ENCODE results near the gene OXSR1.
"Not testable (repeated sequence)": the region's sequence is repeated elsewhere in the genome, so short reads cannot be mapped to it uniquely, and the experiment has no call there.

OXSR1 gene

GRCh38 chr3:38276917-38277630 lies 111.7 kb downstream of the OXSR1 start:
- no peak for TF ChIP-seq CTCF (IDR thresholded peaks at IDR 0.05)
- H3K9me3 ChIP-seq: no peaks in the 10 kb centered on the region
- no peak for DNase-seq
- H3K27me3 ChIP-seq: no peaks in the 10 kb centered on the region
- H3K36me3 ChIP-seq: peaks cover 9 to 31% (median 16%) of the 10 kb centered on the region in 3 donors
- intact Hi-C loops (cut with DNase I; ENCODE audit: low total_unique reads): no loop called here
- no peak overlapping the region for H3K27ac ChIP-seq
- no peaks in the 10 kb centered on the region for H3K4me1 ChIP-seq
- H3K4me3 ChIP-seq: no peak overlapping the region

DNA sequence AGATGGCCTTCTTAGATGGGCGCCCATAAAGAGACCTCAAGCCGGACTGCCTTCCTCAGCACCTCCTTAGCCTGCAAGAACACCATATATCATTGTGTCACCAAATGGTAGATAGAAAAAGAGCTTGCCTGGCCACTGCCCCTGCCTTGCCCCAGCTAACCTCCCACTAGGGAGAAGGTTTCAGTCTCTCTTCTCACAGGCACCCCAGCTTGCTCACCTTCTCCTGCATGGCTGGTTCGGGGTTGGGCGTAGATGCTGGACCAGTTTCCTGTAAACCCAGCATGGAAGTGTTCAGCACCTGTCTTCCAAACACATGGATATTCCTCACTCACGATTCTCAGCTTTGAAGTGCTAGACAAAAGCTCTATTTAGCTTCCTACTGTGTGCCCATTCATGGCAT lies 113.5 kb downstream of the OXSR1 start:
- no peaks in the 10 kb centered on the region for H3K27me3 ChIP-seq
- no peak for TF ChIP-seq CTCF (IDR thresholded peaks at IDR 0.05)
- no peak for DNase-seq

DNA sequence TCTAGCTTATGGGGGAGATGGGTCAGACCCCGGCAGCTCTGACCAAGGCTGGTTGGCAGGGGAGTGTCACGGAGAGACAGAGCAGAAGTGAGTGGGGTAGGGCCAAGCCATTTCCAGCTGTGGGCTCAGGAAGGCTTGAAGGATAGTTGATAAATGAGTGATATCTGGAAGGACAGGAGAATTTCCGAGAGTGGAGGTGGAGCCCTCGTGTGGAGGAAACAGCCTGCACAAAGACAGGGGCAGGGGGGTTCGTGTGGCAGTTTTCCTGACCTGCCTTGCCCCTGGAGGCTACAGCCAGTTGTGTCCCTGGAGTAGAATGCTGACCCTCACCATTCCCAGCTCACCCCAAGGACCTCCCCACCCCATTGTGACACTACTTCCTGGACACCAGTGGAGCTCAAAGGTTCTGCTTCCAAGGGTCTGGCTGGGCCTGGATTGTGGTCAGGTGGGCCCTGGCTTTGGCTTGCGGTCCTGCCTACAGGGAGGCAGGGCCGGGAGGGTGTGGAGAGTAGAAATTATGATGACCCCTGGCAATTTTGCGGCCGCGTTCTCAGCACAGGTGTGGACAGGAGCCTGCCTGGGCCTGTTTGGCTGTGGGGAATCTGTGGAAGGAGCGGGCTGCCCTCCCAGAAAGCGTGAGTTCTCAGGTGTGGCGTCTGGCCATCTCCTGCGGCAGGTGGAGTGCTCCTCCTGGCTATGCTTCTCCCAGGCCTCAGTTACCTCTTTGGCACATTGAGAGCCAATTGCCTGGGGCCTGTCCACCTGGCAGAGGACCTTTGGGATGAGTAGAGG lies 116.8 kb downstream of the OXSR1 start, which contains the start of gene SLC22A14:
TSS of gene SLC22A14 (plus strand) at position 400 of the 792 bp plus-strand sequence. CDS start 23,733 bp downstream, outside the sequence.
- Histone ChIP-seq H3K27ac (no peak within 1 kb of the TSS), H3K27me3 (no peaks in the 10 kb centered on the region), H3K4me3 (no peak within 1 kb of the TSS), H3K4me1 (no peaks in the 10 kb centered on the region), H3K36me3 (peaks cover 0 to 6% (median 3%) of the 10 kb centered on the region in 3 donors), H3K9me3 (no peaks in the 10 kb centered on the region)
- DNase-seq: no peak
- TF ChIP-seq CTCF (IDR thresholded peaks at IDR 0.05): no peak
- intact Hi-C loops (cut with DNase I; ENCODE audit: low total_unique reads): no loop called here

More for the DNA sequence above, 113.5 kb downstream of the OXSR1 start:
- H3K9me3 ChIP-seq: no peaks in the 10 kb centered on the region
- intact Hi-C loops (cut with DNase I; ENCODE audit: low total_unique reads): no loop called here
- peaks cover 9 to 31% (median 16%) of the 10 kb centered on the region in 3 donors for H3K36me3 ChIP-seq
- no peak overlapping the region for H3K4me3 ChIP-seq
- no peaks in the 10 kb centered on the region for H3K4me1 ChIP-seq
- H3K27ac ChIP-seq: no peak overlapping the region

DNA sequence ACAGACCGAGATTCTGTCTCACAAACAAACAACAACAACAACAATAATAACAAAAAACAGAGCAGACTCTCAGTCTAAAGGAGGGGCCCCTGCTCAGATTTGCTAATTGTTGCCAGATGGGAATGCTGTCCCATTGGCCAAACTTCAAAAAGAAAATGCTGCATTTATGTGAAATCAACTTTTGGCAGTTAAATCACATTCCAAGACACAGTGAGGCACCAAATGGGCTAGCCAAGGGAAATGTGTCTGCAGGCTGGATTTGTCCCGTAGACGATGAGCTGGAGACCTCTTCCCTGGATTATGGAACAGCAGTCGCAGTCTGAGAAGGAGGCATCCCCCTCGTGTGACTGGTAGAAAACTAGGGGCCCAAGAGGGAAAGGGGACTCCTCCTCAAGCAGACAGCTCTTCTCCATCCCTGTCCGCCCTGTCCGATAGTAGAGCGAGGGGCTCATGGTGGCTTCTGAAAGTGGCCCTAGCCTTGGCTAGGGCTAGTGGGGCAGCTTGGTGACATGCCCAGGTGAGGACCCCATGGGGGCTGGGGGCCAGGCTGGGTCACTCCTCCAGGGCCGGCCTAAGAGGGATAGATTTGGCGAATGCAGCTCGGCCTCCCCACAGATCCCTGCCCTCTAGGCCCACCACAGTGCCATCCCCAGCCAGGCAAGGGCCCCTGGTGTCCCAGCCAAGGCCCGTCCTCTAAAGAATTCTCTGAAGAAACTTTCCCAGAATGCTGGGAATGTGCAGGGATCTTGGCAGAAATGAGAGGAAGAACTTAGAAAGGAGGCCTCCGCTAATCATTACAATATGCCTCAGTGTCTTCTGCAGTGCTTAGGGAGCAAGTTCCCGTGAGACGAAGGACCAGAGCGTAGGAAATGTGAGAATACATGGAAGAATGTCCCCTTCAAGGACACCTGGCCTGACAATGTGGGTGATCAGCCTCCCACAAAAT lies 118.7 kb downstream of the OXSR1 start:
- no peaks in the 10 kb centered on the region for H3K9me3 ChIP-seq
- TF ChIP-seq CTCF (IDR thresholded peaks at IDR 0.05): no peak
- no peak overlapping the region for H3K27ac ChIP-seq
- no peaks in the 10 kb centered on the region for H3K4me1 ChIP-seq
- intact Hi-C loops (cut with DNase I; ENCODE audit: low total_unique reads): no loop called here
- DNase-seq: no peak
- no peak overlapping the region for H3K4me3 ChIP-seq
- H3K27me3 ChIP-seq: no peaks in the 10 kb centered on the region
- no peaks in the 10 kb centered on the region for H3K36me3 ChIP-seq

DNA sequence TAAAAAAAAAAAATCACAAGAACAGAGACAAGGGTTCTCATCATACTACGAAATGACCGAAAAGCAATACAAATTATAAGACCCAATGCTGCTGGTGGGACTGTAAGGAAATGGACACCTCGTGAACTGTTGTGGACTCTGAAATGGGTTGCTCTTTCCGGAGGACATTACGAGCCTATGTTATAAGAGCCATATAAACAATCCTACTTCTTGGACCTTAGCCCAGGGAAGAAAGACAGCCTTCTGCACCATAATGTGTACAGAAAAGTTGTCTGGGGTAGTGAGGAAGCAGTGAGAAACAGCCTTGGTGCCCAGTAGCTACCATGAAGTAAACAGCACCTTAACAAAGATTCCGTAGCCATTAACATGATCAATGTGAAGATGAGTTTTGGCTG lies 119.4 kb downstream of the OXSR1 start:
- H3K27me3 ChIP-seq: no peaks in the 10 kb centered on the region
- no peak for TF ChIP-seq CTCF (IDR thresholded peaks at IDR 0.05)

GRCh38 chr3:38289286-38290217 lies 124.2 kb downstream of the OXSR1 start:
- H3K27ac ChIP-seq; H3K27me3 ChIP-seq; H3K9me3 ChIP-seq; H3K4me3 ChIP-seq; H3K36me3 ChIP-seq; DNase-seq; H3K4me1 ChIP-seq; intact Hi-C loops (cut with DNase I; ENCODE audit: low total_unique reads): not testable (repeated sequence)

More for the DNA sequence above, 119.4 kb downstream of the OXSR1 start:
- intact Hi-C loops (cut with DNase I; ENCODE audit: low total_unique reads): no loop called here
- Histone ChIP-seq H3K36me3 (no peaks in the 10 kb centered on the region), H3K27ac (no peak overlapping the region), H3K4me1 (no peaks in the 10 kb centered on the region), H3K4me3 (no peak overlapping the region), H3K9me3 (no peaks in the 10 kb centered on the region)
- no peak for DNase-seq

- H3K4me1 ChIP-seq; DNase-seq; intact Hi-C loops (cut with DNase I; ENCODE audit: low total_unique reads); H3K9me3 ChIP-seq; H3K36me3 ChIP-seq; H3K27me3 ChIP-seq; H3K4me3 ChIP-seq; H3K27ac ChIP-seq: not testable (repeated sequence)
Observed at GRCh38 chr3:38297053-38297452, 131.7 kb downstream of the OXSR1 start.

Data from tibial artery (tissue), 4 donors.